Measurements from ENCODE around the gene KRTCAP2.

The KRTCAP2 gene

GRCh38 chr1:155202731-155203515 is 29.8 kb upstream of the KRTCAP2 start:
- H3K4me3 ChIP-seq (ENCODE audit: low read depth, low read length) = no peak overlapping the region
- DNase-seq (ENCODE audit: low read depth) = no peak
- TF ChIP-seq CTCF (conservative IDR thresholded peaks at IDR 0.05; ENCODE audit: low read depth, low read length) = no peak

- no peak overlapping the region for H3K4me3 ChIP-seq (ENCODE audit: low read depth, low read length)
- DNase-seq (ENCODE audit: low read depth) = no peak
- no peak for TF ChIP-seq CTCF (conservative IDR thresholded peaks at IDR 0.05; ENCODE audit: low read depth, low read length)
These were observed 29.1 kb upstream of the KRTCAP2 start for GRCh38 chr1:155202198-155202597.

GRCh38 chr1:155200920-155201319 is 27.8 kb upstream of the KRTCAP2 start:
- no peak for DNase-seq (ENCODE audit: low read depth)
- H3K4me3 ChIP-seq (ENCODE audit: low read depth, low read length) = no peak overlapping the region
- TF ChIP-seq CTCF (conservative IDR thresholded peaks at IDR 0.05; ENCODE audit: low read depth, low read length) = no peak

GRCh38 chr1:155199792-155200191 is 26.7 kb upstream of the KRTCAP2 start:
- DNase-seq (ENCODE audit: low read depth) = no peak
- TF ChIP-seq CTCF (conservative IDR thresholded peaks at IDR 0.05; ENCODE audit: low read depth, low read length) = no peak
- no peak overlapping the region for H3K4me3 ChIP-seq (ENCODE audit: low read depth, low read length)

GRCh38 chr1:155198547-155198906 is 25.4 kb upstream of the KRTCAP2 start:
- TF ChIP-seq CTCF (conservative IDR thresholded peaks at IDR 0.05; ENCODE audit: low read depth, low read length) = no peak
- no peak overlapping the region for H3K4me3 ChIP-seq (ENCODE audit: low read depth, low read length)

GRCh38 chr1:155197901-155198546 is 24.9 kb upstream of the KRTCAP2 start:
- no peak for TF ChIP-seq CTCF (conservative IDR thresholded peaks at IDR 0.05; ENCODE audit: low read depth, low read length)
- no peak overlapping the region for H3K4me3 ChIP-seq (ENCODE audit: low read depth, low read length)
- DNase-seq (ENCODE audit: low read depth) = no peak

More at GRCh38 chr1:155198547-155198906, 25.4 kb upstream of the KRTCAP2 start:
- no peak for DNase-seq (ENCODE audit: low read depth)
